ENCODE results near the gene VWA1. TPM values are rescaled to one million over a fixed set of nuclear protein-coding genes. Genes with fewer than 3 reads are reported as not detected.

Gene VWA1
- total RNA-seq (116 TPM), polyA plus RNA-seq (ENCODE audit: insufficient read depth, low read depth, low replicate concordance) (103 TPM)
- long read RNA-seq, donor 1, full-length matches to known transcripts = 25 of 25 reads
- long read RNA-seq, donor 1, partial matches to known transcripts = 0 of 25 reads
- long read RNA-seq, donor 1, other reads (novel, unspliced or antisense) = 0 of 25 reads
- long read RNA-seq, donor 2, full-length matches to known transcripts = 30 of 30 reads
- long read RNA-seq, donor 2, partial matches to known transcripts = 0 of 30 reads
- long read RNA-seq, donor 2, other reads (novel, unspliced or antisense) = 0 of 30 reads
- long read RNA-seq, donor 3, full-length matches to known transcripts = 39 of 39 reads
- long read RNA-seq, donor 3, partial matches to known transcripts = 0 of 39 reads
- long read RNA-seq, donor 3, other reads (novel, unspliced or antisense) = 0 of 39 reads
- long read RNA-seq, donor 4, full-length matches to known transcripts = 26 of 26 reads
- long read RNA-seq, donor 4, partial matches to known transcripts = 0 of 26 reads
- long read RNA-seq, donor 4, other reads (novel, unspliced or antisense) = 0 of 26 reads
- long read RNA-seq, donor 5 = 0 reads
- long read RNA-seq, donor 6, full-length matches to known transcripts = 50 of 56 reads
- long read RNA-seq, donor 6, partial matches to known transcripts = 0 of 56 reads
- long read RNA-seq, donor 6, other reads (novel, unspliced or antisense) = 6 of 56 reads
- long read RNA-seq, donor 7, full-length matches to known transcripts = 169 of 288 reads
- long read RNA-seq, donor 7, partial matches to known transcripts = 67 of 288 reads
- long read RNA-seq, donor 7, other reads (novel, unspliced or antisense) = 52 of 288 reads
- long read RNA-seq, donor 8, full-length matches to known transcripts = 30 of 70 reads
- long read RNA-seq, donor 8, partial matches to known transcripts = 40 of 70 reads
- long read RNA-seq, donor 8, other reads (novel, unspliced or antisense) = 0 of 70 reads
- long read RNA-seq, donor 9, full-length matches to known transcripts = 31 of 31 reads
- long read RNA-seq, donor 9, partial matches to known transcripts = 0 of 31 reads
- long read RNA-seq, donor 9, other reads (novel, unspliced or antisense) = 0 of 31 reads
- long read RNA-seq, donor 10, full-length matches to known transcripts = 28 of 67 reads
- long read RNA-seq, donor 10, partial matches to known transcripts = 39 of 67 reads
- long read RNA-seq, donor 10, other reads (novel, unspliced or antisense) = 0 of 67 reads

- peak within 1 kb of the TSS in 2 of 3 donors; percentile 26 to 54 for H3K9ac ChIP-seq (ENCODE audit: low read length in 3 of 3)
- peaks cover 0 to 46% (median 12%) of the 10 kb centered on the region in 3 donors for H3K4me1 ChIP-seq (ENCODE audit: control insufficient read depth in 2 of 3, insufficient read depth in 2 of 3, low read depth in 1 of 3, low read length in 3 of 3)
- DNase-seq (peak; percentile 63 to 90 (median 84)), FAIRE-seq (no peak)
- no peaks in the 10 kb centered on the region for H3K27me3 ChIP-seq (ENCODE audit: control insufficient read depth, insufficient read depth, low read length)
- H3K4me3 ChIP-seq (ENCODE audit: low read length in 3 of 3) = peak within 1 kb of the TSS; percentile 31 to 55 (median 33)
- H3K9me3 ChIP-seq (ENCODE audit: control insufficient read depth in 2 of 3, insufficient read depth in 1 of 3, low read length in 3 of 3) = no peaks in the 10 kb centered on the region
- no peak for TF ChIP-seq CTCF (IDR thresholded peaks at IDR 0.05; ENCODE audit: borderline replicate concordance, extremely low read depth, insufficient read depth)
- H3K36me3 ChIP-seq (ENCODE audit: control insufficient read depth in 2 of 3, insufficient read depth in 3 of 3, low read length in 3 of 3) = no peaks in the 10 kb centered on the region
- intact Hi-C loops (cut with DNase I) = no loop called here
- H3K27ac ChIP-seq (ENCODE audit: low read depth in 2 of 2, low read length in 2 of 2) = peak within 1 kb of the TSS; percentile 86 to 91
These were observed at the start of gene VWA1 for GRCh38 chr1:1435106-1435903. Gene VWA1 (plus strand): TSS chr1:1435690. CDS start chr1:1435749, 59 bp downstream.

- FAIRE-seq = no peak
- Histone ChIP-seq H3K36me3 (ENCODE audit: control insufficient read depth in 2 of 3, insufficient read depth in 3 of 3, low read length in 3 of 3) (peaks cover 11 to 43% (median 23%) of the 10 kb centered on the region in 3 donors), H3K27me3 (ENCODE audit: control insufficient read depth, insufficient read depth, low read length) (no peaks in the 10 kb centered on the region), H3K4me1 (ENCODE audit: control insufficient read depth in 2 of 3, insufficient read depth in 2 of 3, low read depth in 1 of 3, low read length in 3 of 3) (no peaks in the 10 kb centered on the region), H3K9me3 (ENCODE audit: control insufficient read depth in 2 of 3, insufficient read depth in 1 of 3, low read length in 3 of 3) (no peaks in the 10 kb centered on the region), H3K4me3 (ENCODE audit: low read length in 3 of 3) (no peak overlapping the region), H3K9ac (ENCODE audit: low read length in 3 of 3) (no peak overlapping the region), H3K27ac (ENCODE audit: low read depth in 2 of 2, low read length in 2 of 2) (no peak overlapping the region)
- no peak for DNase-seq
- no peak for TF ChIP-seq CTCF (IDR thresholded peaks at IDR 0.05; ENCODE audit: borderline replicate concordance, extremely low read depth, insufficient read depth)
- intact Hi-C loops (cut with DNase I) = no loop called here
These were observed 49.6 kb upstream of the VWA1 start for GRCh38 chr1:1385931-1386330.

Measured in kidney (tissue), 22 donors.